ENCODE data around the gene TMPRSS6. TPM values are rescaled to one million over a fixed set of nuclear protein-coding genes. Genes with fewer than 3 reads are reported as not detected.

The TMPRSS6 gene
- total RNA-seq, 4 donors from 2014 or later: 0.27 to 0.88 TPM; not detected in 2

DNA sequence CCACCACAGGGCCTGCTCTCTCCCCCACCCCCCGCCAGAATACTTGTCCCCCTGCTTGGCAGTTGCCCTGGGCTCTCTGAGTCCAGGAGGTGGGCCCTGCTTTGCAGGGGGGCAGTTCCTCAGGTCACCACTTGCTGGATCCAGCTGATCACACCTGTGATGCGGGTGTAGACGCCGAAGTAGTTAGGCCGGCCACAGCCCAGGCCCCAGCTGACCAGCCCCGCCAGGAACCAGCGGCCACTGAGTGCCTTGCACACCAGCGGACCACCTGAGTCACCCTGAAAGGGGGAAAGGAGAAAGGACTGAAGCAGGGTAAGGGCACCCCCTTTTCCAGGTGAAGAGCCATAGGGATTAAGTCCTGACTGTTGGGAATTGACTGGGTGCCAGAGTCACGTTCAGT is 43.6 kb downstream of the TMPRSS6 start:
- Histone ChIP-seq H3K9me3 (no peaks in the 10 kb centered on the region), H3K4me1 (peaks cover 0 to 14% (median 0%) of the 10 kb centered on the region in 4 donors), H3K36me3 (no peaks in the 10 kb centered on the region), H3K4me3 (no peak overlapping the region), H3K27me3 (peaks cover 0 to 7% of the 10 kb centered on the region in 2 donors), H3K27ac (no peak overlapping the region)
- DNase-seq: no peak
- TF ChIP-seq, protein P1, sequence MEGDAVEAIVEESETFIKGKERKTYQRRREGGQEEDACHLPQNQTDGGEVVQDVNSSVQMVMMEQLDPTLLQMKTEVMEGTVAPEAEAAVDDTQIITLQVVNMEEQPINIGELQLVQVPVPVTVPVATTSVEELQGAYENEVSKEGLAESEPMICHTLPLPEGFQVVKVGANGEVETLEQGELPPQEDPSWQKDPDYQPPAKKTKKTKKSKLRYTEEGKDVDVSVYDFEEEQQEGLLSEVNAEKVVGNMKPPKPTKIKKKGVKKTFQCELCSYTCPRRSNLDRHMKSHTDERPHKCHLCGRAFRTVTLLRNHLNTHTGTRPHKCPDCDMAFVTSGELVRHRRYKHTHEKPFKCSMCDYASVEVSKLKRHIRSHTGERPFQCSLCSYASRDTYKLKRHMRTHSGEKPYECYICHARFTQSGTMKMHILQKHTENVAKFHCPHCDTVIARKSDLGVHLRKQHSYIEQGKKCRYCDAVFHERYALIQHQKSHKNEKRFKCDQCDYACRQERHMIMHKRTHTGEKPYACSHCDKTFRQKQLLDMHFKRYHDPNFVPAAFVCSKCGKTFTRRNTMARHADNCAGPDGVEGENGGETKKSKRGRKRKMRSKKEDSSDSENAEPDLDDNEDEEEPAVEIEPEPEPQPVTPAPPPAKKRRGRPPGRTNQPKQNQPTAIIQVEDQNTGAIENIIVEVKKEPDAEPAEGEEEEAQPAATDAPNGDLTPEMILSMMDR (IDR thresholded peaks at IDR 0.05): no peak
- no peak for TF ChIP-seq POLR2A (IDR thresholded peaks at IDR 0.05)

DNA sequence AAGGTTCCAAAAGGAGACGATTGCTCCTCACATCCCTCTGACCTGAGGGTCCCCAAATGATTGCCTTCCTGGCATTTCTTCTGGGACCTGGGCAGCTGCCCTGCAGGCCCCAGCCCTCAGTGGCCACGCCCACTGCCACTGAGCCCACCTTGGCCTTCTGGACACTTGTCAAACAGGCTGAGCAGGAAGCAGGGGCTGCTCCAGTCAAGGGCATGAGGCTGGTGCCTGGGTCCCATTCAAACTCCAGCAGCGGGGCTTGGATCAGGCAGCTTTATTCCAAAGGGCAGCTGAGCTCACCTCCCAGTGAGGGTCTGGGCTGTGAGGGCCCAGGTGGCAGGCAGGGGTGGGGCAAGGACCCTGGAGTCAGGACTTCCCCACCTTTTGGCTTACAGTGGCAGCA is 44.3 kb downstream of the TMPRSS6 start:
- H3K4me1 ChIP-seq: peaks cover 0 to 14% (median 0%) of the 10 kb centered on the region in 4 donors
- H3K9me3 ChIP-seq: no peaks in the 10 kb centered on the region
- no peaks in the 10 kb centered on the region for H3K36me3 ChIP-seq
- DNase-seq: no peak
- no peak for TF ChIP-seq POLR2A (IDR thresholded peaks at IDR 0.05)
- TF ChIP-seq, protein P1 (IDR thresholded peaks at IDR 0.05): no peak
- no peak overlapping the region for H3K4me3 ChIP-seq
- H3K27ac ChIP-seq: no peak overlapping the region
- H3K27me3 ChIP-seq: peaks cover 0 to 7% of the 10 kb centered on the region in 2 donors

DNA sequence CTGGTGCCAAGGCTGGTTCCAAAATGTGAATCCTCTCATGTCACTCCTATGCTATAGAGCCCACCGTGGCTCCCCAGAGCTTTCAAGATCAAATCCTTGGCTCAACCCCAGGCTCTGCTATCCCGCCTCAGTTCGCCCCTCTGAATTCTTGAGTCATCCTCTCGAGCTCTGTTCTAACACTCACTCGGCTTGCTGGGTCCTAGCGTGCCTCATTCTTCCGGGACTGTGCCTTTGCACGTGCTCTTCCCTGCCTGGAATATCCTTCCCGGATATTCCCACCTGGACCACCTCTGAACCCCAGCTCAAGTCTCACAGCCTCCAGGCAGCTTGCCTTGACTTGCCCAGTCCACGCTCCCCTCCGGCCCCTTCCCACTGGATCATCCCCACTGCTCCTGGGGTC is 45.0 kb downstream of the TMPRSS6 start:
- no peak for DNase-seq
- no peak overlapping the region for H3K27ac ChIP-seq
- H3K27me3 ChIP-seq: peaks cover 0 to 5% of the 10 kb centered on the region in 2 donors
- TF ChIP-seq, protein P1 (IDR thresholded peaks at IDR 0.05): no peak
- TF ChIP-seq POLR2A (IDR thresholded peaks at IDR 0.05): no peak
- peaks cover 0 to 14% (median 0%) of the 10 kb centered on the region in 4 donors for H3K4me1 ChIP-seq
- no peaks in the 10 kb centered on the region for H3K36me3 ChIP-seq
- no peak overlapping the region for H3K4me3 ChIP-seq
- no peaks in the 10 kb centered on the region for H3K9me3 ChIP-seq

DNA sequence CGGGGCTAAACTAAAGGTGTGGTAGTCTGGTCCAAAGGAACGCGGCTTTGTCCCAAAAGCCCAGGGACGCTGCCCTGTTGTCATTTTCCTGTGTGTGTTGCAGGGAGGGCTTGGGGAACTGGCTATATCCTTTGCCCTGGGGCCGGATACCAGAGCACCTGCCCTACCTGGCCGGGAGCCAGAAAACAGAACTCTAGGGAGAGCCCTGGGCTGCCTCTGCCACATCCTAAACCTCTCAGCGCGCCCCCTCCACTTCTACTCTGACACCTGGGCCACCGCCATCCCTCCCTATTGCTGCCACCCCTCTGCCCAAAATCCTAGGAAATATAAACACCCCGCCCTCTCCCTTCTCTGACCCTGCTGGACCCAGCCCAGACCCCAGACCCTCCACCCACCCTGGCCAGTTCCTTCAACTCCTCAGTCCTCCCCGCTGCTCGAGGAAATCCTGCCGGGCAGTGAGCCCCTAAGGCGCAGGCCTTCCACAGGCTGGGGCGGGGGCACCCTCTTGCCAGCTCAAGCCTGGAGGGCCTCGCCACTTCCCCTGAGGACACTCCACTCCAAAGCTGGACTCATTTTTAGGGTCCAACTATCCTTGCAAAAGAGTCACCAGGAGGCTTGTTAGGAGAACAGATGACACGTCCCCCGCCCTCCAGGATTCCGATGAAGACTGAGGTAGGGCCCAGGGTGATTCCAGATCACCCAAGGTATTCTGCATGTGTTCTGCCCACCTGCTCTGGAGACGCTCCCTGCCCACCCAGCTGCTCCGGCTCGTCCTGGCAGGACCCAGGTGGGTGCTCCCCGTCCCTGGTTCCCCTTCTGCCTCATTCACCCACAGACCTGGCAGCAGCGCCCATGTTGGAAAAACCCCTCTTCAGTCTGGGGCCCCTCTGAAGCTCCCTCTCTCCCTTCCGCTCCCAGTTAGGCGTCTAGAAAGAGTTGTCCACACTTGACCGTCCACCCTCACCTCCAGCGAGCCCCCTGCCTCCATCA is 45.8 kb downstream of the TMPRSS6 start:
- Histone ChIP-seq H3K9me3 (no peaks in the 10 kb centered on the region), H3K4me3 (no peak overlapping the region), H3K27me3 (no peaks in the 10 kb centered on the region), H3K27ac (no peak overlapping the region), H3K36me3 (no peaks in the 10 kb centered on the region), H3K4me1 (peaks cover 0 to 9% (median 0%) of the 10 kb centered on the region in 4 donors)
- TF ChIP-seq, protein P1 (IDR thresholded peaks at IDR 0.05): no peak
- TF ChIP-seq POLR2A (IDR thresholded peaks at IDR 0.05): no peak
- no peak for DNase-seq

DNA sequence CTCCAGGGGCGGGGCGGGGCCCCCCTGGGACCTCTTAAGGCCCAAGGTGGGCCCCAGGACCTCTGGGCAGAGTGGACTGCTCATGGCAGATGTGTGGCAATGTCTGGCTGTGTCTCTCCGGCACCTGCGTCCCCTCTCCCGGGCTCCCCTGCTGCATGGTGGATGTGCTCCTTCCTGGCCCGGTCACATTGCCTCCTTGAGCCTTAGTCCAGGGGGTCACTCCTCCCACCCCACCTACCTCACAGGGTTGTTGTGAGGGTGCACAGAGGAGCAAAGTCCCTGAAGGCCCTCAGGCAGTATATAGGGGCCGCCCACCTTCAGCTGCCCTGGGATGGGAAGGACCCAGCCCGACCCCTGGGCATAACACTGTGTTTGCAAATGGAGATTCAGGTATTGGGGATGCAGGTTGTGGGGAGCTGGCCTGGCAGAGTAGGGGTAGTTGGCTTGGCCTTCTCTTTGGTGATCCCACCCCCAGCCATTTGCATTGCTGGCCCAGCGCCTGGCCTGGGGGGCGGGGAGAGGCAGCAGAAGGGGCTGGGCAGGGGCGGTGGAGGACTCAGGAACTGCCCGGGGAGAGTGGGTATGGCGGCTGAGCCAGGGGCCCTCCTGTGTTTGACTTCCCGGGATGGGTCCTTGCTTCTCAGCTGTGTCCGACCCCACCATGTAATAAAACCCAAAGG is 46.7 kb downstream of the TMPRSS6 start:
- Histone ChIP-seq H3K27ac (no peak overlapping the region), H3K4me1 (peaks cover 0 to 7% (median 0%) of the 10 kb centered on the region in 4 donors)
- DNase-seq: no peak

More for the DNA sequence above, 46.7 kb downstream of the TMPRSS6 start:
- no peak for TF ChIP-seq POLR2A (IDR thresholded peaks at IDR 0.05)
- TF ChIP-seq, protein P1 (IDR thresholded peaks at IDR 0.05): no peak
- Histone ChIP-seq H3K27me3 (no peaks in the 10 kb centered on the region), H3K9me3 (no peaks in the 10 kb centered on the region), H3K36me3 (peaks cover 0 to 4% (median 0%) of the 10 kb centered on the region in 3 donors), H3K4me3 (no peak overlapping the region)

Data from Peyer's patch (tissue), 4 donors.